ENCODE data around the gene TTC23.

Gene TTC23

GRCh38 chr15:99114511-99115299 lies 134.7 kb downstream of the TTC23 start:
- no peak for TF ChIP-seq CTCF (IDR thresholded peaks at IDR 0.05)

- no peak for TF ChIP-seq CTCF (IDR thresholded peaks at IDR 0.05)
These were observed 135.7 kb downstream of the TTC23 start for GRCh38 chr15:99113547-99114271.

- no peak for TF ChIP-seq CTCF (IDR thresholded peaks at IDR 0.05)
These were observed 138.6 kb downstream of the TTC23 start for GRCh38 chr15:99110581-99111320.

- TF ChIP-seq CTCF (IDR thresholded peaks at IDR 0.05), result no peak
These were observed 139.3 kb downstream of the TTC23 start for GRCh38 chr15:99110093-99110492.

- TF ChIP-seq CTCF (IDR thresholded peaks at IDR 0.05), result no peak
These were observed 139.8 kb downstream of the TTC23 start for GRCh38 chr15:99109555-99110021.

- no peak for TF ChIP-seq CTCF (IDR thresholded peaks at IDR 0.05)
These were observed 140.4 kb downstream of the TTC23 start for GRCh38 chr15:99108993-99109392.

GRCh38 chr15:99106417-99107220 lies 142.8 kb downstream of the TTC23 start:
- no peak for TF ChIP-seq CTCF (IDR thresholded peaks at IDR 0.05)
